ENCODE measurements around the gene CD8B2.

- TF ChIP-seq CTCF (IDR thresholded peaks at IDR 0.05; ENCODE audit: low read length) (no peak), EZH2 (IDR thresholded peaks at IDR 0.05; ENCODE audit: borderline replicate concordance, low read length) (no peak)
Observed at GRCh38 chr2:106554411-106554810, 67.2 kb downstream of the CD8B2 start.
